Measurements from ENCODE around the gene CCDC171.
"Not testable (repeated sequence)": the region's sequence is repeated elsewhere in the genome, so short reads cannot be mapped to it uniquely, and the experiment has no call there.

The CCDC171 gene

GRCh38 chr9:15769547-15769946 is 216.7 kb downstream of the CCDC171 start:
- DNase-seq = no peak

DNA sequence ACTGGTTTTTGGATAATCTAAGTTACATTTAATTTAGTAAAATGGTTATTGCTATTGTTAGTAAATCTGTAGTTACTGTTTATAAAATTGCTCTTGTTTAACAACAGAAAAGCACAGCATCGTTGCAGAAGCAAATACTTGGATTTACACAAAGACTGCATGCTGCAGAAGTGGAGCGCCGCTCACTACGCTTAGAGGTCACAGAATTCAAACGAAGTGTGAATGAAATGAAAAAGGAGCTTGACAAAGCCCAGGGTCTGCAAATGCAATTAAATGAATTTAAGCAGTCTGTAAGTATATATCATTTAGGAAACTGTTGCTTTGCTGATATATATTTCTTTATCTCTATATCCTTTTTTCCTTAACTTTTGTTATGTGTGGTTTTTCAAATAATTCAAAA is 226.0 kb downstream of the CCDC171 start:
- DNase-seq = no peak

DNA sequence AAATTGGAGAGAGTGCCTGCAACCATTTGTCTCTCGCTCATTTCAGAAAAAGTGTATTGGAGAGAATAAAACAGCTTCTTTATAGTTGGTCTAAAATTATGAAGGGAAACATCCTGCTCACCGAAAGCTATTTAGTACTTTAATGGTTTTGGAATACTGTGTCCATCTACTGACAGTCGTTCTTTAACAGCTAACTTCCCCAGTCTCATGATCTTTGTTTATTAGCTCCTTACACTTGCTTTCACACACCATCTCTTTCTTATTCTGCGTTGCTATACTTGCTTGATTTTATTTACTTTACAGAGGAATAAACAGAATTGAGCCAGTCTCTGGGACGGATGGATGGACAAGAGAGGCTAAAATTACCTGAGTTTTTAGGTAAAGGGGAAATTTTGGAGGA is 229.3 kb downstream of the CCDC171 start:
- no peak for DNase-seq

DNA sequence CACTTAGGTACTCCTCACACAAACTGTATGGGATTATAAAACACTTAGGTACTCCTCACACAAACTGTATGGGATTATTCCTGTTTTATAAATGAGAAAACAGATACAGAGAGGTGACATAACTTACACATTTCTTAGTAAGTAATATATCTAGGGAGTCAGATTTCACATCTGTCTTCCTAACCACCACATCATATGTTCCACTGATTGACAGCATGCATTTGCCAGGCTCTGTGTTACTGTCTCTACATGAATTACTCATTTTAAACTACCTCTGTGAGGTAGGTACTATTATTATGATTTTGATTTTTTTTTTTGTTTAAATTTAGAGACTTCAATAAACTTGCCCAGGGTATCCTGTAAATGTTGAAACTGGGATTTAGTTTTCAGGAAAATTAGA is 232.7 kb downstream of the CCDC171 start:
- no peak for DNase-seq

GRCh38 chr9:15786616-15787015 is 233.8 kb downstream of the CCDC171 start:
- no peak for DNase-seq

- not testable (repeated sequence) for DNase-seq
Measured at GRCh38 chr9:15810219-15810899, 257.5 kb downstream of the CCDC171 start.

GRCh38 chr9:15813076-15813475 is 260.2 kb downstream of the CCDC171 start:
- DNase-seq = no peak

GRCh38 chr9:15824310-15824709 is 271.5 kb downstream of the CCDC171 start:
- DNase-seq = no peak

- no peak for DNase-seq
Measured at GRCh38 chr9:15831384-15831783, 278.5 kb downstream of the CCDC171 start.

GRCh38 chr9:15834541-15834940 is 281.7 kb downstream of the CCDC171 start:
- DNase-seq = no peak

- peak; percentile 63 for DNase-seq
Measured at GRCh38 chr9:15837079-15837679, 284.3 kb downstream of the CCDC171 start.

DNA sequence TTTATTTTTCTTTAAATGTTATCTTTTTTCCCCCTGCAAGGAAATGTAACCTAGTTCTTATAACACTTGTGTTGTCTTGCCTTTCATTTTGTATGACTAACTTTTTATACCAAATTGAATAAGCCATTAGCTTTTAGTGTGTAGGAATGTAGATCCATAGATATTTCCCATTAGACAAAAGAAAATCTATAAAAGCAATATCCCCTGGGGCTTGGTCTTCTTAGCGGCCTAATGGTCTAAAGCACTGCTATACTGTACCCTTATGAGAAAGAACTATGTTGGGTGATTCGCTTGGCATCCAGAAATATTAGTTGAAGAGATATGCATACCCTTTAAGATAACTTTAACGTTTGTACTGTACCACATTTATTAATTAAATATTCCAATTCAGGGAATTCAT is 289.2 kb downstream of the CCDC171 start:
- DNase-seq = no peak

DNA sequence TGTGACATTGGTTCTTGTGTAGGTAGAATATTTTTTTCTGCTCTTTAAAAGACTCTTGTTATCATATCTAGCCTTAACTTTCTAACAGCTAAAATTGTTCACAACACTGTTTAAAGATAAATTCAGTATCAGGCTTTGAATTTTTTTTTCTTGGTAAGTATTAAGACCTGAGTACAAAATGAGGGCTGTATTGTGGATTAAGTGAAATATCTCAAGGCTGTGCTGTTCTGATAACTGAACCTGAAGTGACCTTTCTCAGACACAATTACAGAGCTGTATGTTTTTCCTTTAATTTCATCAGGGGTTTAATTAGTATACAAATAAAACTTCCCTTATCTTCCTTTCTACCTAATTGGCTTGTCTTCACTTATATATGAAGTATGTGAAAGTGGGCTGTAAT is 290.5 kb downstream of the CCDC171 start:
- DNase-seq = no peak

GRCh38 chr9:15843931-15844330 is 291.1 kb downstream of the CCDC171 start:
- DNase-seq = no peak

DNA sequence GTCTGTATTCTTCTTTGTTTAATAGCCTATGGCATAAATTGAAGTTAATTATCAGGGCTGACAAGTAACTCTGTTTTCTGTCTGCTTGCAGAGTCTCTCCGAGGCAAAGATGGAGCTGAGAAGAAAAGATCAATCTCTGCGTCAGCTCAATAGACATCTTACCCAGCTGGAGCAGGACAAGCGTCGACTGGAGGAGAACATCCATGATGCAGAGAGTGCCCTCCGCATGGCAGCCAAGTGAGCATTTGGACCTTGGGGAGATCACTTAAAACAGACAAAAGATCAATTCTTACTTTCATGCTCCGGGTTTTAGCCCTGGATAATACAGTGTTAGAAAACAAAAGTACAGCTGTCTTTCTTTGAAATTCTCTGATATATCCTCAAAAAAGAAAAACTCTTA is 293.8 kb downstream of the CCDC171 start:
- no peak for DNase-seq

- DNase-seq = no peak
Measured at GRCh38 chr9:15849871-15850270, 297.0 kb downstream of the CCDC171 start.

DNA sequence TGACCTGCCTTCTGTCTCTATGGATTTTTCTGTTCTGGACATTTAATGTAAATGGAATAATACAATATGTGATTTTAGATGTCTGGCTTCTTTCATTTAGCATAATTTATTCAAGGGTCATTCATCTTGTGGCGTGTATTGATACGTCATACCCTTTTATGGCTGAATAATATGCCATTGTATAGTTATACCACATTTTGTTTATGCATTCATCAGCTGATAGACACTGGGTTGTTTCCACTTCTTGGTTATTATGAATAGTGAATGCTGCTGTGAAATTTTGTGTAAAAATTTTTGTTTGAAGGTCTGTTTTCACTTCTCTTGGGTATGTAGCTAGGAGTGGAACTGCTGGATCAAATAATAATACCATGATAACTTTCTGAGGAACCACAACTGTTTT is 298.9 kb downstream of the CCDC171 start:
- DNase-seq = no peak

DNA sequence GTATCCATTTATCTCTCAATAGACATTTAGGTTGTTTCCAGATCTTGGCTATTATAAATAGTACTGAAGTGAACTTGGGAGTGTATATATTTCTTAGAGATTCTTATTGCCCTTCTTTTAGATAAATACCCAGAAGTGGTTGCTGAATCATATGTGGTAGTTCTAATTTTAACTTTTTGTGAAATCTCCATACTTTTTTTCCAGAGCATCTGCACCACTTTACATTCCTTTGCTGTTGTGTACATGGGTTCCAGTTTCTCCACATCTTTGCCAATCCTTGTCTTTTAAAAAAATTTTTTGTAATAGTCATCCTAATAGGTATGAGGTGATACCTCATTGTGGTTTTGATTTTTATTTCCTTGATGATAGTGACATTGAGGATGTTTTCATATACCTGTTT is 303.7 kb downstream of the CCDC171 start:
- no peak for DNase-seq

GRCh38 chr9:15867334-15867733 is 314.5 kb downstream of the CCDC171 start:
- DNase-seq = no peak

DNA sequence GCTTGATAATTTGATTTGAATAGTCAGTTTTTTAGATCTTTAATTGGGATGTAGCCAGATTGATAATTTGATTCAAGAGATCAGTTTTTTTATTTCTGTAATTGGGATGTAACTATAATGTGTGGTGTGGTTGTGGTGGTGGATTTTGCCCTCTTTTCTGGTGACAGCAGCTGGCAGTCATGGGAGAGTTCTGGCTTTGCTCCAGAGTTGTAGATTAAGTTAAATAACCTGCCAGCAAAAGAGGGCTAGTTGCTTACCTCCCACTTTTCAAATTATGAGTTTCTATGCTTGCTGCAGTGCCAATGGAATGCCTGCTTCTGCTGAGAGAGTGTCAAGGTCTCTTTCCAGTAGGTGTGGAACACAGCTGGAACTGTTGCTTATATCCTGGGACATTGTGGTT is 315.1 kb downstream of the CCDC171 start:
- DNase-seq = peak; percentile 20

DNA sequence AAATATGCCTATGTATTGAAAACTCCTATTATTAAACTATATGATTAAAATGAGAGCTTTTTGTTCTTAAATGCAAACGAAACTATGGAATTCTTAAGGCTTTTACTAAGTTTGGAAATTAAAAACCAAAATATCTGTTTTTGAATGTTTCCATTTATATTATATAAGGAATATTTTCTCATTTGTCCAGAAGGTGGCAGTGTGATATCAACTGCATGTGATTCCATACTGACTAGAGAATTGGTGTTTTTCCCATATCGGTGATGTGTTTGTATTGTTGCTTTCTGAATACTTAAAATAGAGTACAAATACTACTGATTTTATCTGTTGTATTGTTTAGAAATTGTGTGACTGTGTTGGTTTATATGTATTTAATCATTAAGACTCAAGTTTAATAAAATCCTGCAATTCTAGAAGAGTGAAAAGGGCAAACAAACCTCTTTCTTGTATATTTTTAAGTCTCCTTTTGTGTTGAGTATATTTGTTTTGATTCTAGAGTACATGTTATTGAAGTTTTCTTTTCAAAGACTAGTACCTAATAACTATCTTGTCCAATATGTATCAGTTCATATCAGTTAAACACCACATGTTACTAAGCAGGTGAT is 320.8 kb downstream of the CCDC171 start:
- peak; percentile 51 for DNase-seq

- DNase-seq = no peak
Measured at GRCh38 chr9:15882328-15882727, 329.5 kb downstream of the CCDC171 start.

DNA sequence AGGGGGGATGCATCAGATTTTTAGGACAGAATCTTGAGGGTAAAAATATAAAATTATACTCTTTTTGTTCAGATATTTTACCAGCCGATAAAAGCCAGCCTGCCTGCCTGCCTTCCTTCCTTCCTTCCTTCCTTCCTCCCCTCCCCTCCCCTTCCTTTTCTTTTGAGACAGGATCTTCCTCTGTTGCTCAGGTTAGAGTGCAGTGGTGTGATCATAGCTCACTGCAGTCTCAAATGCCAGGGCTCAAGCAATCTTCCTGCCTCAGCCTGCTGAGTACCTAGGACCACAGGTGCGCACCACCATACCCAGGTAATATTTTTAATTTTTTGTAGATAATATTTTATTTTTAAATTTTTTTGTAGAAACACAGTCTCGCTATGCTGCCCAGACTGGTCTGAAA is 330.0 kb downstream of the CCDC171 start:
- no peak for DNase-seq

DNA sequence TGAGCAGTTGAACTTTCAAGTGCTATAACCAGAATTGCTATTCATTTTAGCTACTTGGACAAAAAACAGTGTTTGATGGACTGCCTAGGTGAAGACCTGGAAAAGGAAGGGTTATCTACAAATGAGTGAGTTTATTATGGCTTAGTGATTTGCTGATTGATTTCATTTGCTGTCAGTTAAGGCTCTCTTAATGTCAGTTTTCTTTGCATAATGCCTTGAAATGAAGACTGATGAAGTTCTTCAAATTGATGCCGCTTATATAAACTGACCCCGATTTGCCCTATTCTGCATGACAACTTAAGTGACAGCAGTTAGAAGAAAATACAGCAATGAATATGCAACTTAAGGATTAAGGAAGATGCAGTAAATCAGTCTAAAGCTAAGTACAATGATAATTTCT is 332.6 kb downstream of the CCDC171 start:
- no peak for DNase-seq

DNA sequence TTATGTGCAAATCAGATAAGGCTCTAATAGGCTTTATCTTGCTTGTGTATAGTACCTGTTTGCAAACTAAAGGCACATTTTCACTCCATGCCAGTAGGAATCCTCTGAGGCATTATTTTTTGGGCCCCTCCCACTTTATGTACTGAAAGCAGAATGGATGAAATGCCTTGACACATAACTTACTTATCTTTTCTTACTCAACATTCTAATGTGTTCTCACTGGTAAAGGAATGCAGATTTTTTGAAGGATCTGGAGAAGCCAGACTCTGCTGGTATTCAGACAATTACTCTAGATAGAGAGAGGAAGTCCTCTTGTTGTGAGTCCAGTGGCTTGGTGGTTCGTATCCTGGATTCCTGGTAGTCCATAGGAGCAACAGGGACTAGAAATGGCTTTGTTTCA is 336.7 kb downstream of the CCDC171 start:
- no peak for DNase-seq

Data from DMS79 treated with DMSO at 0.1 percent for 48 hours (cell line).